Measurements from ENCODE around the gene ZBTB47. TPM values are rescaled to one million over a fixed set of nuclear protein-coding genes. Genes with fewer than 3 reads are reported as not detected.

ZBTB47 gene
- total RNA-seq, 1 experiment from 2014 or later = 9.5 TPM

GRCh38 chr3:42686832-42687650, 33.5 kb downstream of the ZBTB47 start:
- no TSS peak for BruUV-seq (replicated peaks)
- TF ChIP-seq EZH2phosphoT487 (IDR thresholded peaks at IDR 0.05; ENCODE audit: borderline replicate concordance, low read length) (no peak), EZH2 (IDR thresholded peaks at IDR 0.05; ENCODE audit: low read length, unreplicated experiment) (no peak), CTCF (conservative IDR thresholded peaks at IDR 0.05; ENCODE audit: low read depth, low read length) (no peak)

GRCh38 chr3:42688016-42688415, 34.5 kb downstream of the ZBTB47 start:
- TF ChIP-seq CTCF (conservative IDR thresholded peaks at IDR 0.05; ENCODE audit: low read depth, low read length) (no peak), EZH2phosphoT487 (IDR thresholded peaks at IDR 0.05; ENCODE audit: borderline replicate concordance, low read length) (no peak), EZH2 (IDR thresholded peaks at IDR 0.05; ENCODE audit: low read length, unreplicated experiment) (no peak)
- no peak overlapping the region for H3K4me3 ChIP-seq (ENCODE audit: low read length)
- no peak overlapping the region for H3K4me2 ChIP-seq (ENCODE audit: low read length)
- intact Hi-C loops (cut with micrococcal nuclease) = no loop called here
- no peaks in the 10 kb centered on the region for H4K20me1 ChIP-seq (ENCODE audit: low read length)
- no TSS peak for BruUV-seq (replicated peaks)
- H3K9me2 ChIP-seq (replicated peaks; ENCODE audit: low read length) = no peaks in the 10 kb centered on the region
- H3K9me3 ChIP-seq (ENCODE audit: low read length) = no peaks in the 10 kb centered on the region
- CTCF ChIA-PET = no interaction called here
- POLR2A ChIA-PET (ENCODE audit: unreplicated experiment) = no interaction called here
- peaks cover 15% of the 10 kb centered on the region for H3K4me1 ChIP-seq (ENCODE audit: insufficient read depth, low read length)
- ATAC-seq = no peak
- no peaks in the 10 kb centered on the region for H3K27me3 ChIP-seq (ENCODE audit: low read length)
- no peaks in the 10 kb centered on the region for H3K36me3 ChIP-seq (ENCODE audit: low read depth, low read length)
- H3K9ac ChIP-seq (ENCODE audit: low read length) = no peak overlapping the region
- H3K27ac ChIP-seq (ENCODE audit: low read length) = no peak overlapping the region
- no peak for DNase-seq
- H3F3A ChIP-seq (ENCODE audit: low read length, unreplicated experiment) = no peaks in the 10 kb centered on the region
- H3K79me2 ChIP-seq (ENCODE audit: low read length) = no peaks in the 10 kb centered on the region
- no peak overlapping the region for H2AFZ ChIP-seq (ENCODE audit: low read length)

More at GRCh38 chr3:42686832-42687650, 33.5 kb downstream of the ZBTB47 start:
- Histone ChIP-seq H3K27me3 (ENCODE audit: low read length) (no peaks in the 10 kb centered on the region), H3K36me3 (ENCODE audit: low read depth, low read length) (no peaks in the 10 kb centered on the region), H3K4me3 (ENCODE audit: low read length) (no peak overlapping the region), H3K9ac (ENCODE audit: low read length) (no peak overlapping the region), H4K20me1 (ENCODE audit: low read length) (no peaks in the 10 kb centered on the region), H3K27ac (ENCODE audit: low read length) (no peak overlapping the region), H3K9me2 (replicated peaks; ENCODE audit: low read length) (no peaks in the 10 kb centered on the region), H3F3A (ENCODE audit: low read length, unreplicated experiment) (no peaks in the 10 kb centered on the region), H3K4me2 (ENCODE audit: low read length) (no peak overlapping the region), H3K79me2 (ENCODE audit: low read length) (no peaks in the 10 kb centered on the region), H2AFZ (ENCODE audit: low read length) (no peak overlapping the region), H3K4me1 (ENCODE audit: insufficient read depth, low read length) (peaks cover 15% of the 10 kb centered on the region), H3K9me3 (ENCODE audit: low read length) (no peaks in the 10 kb centered on the region)
- CTCF ChIA-PET = no interaction called here
- intact Hi-C loops (cut with micrococcal nuclease) = no loop called here
- ATAC-seq (no peak), DNase-seq (no peak)
- POLR2A ChIA-PET (ENCODE audit: unreplicated experiment) = no interaction called here

Measured in PC-3 (cell line).